Choroid plexus epithelial cell (primary cell): Measurements from ENCODE around the gene HILPDA.
"Not testable (repeated sequence)": the region's sequence is repeated elsewhere in the genome, so short reads cannot be mapped to it uniquely, and the experiment has no call there.

ENCODE experiments used
- DNase-seq: peaks from one replicate; pipeline ENCODE4 v3.0.0-alpha.2; 2010; ENCODE audit warnings: low read depth
- H3K4me3 ChIP-seq: 2 replicates; pipeline ENCODE4 v1.5.1; 2011; ENCODE audit warnings: low read depth, mild to moderate bottlenecking, control low read depth, low read length, moderate library complexity
- TF ChIP-seq, protein P1 (sequence below): conservative IDR thresholded peaks from 2 replicates; pipeline ENCODE4 v1.5.1; 2011; ENCODE audit warnings: low read depth, mild to moderate bottlenecking, control low read depth, inconsistent platforms, low read length, moderate library complexity

HILPDA gene

DNA sequence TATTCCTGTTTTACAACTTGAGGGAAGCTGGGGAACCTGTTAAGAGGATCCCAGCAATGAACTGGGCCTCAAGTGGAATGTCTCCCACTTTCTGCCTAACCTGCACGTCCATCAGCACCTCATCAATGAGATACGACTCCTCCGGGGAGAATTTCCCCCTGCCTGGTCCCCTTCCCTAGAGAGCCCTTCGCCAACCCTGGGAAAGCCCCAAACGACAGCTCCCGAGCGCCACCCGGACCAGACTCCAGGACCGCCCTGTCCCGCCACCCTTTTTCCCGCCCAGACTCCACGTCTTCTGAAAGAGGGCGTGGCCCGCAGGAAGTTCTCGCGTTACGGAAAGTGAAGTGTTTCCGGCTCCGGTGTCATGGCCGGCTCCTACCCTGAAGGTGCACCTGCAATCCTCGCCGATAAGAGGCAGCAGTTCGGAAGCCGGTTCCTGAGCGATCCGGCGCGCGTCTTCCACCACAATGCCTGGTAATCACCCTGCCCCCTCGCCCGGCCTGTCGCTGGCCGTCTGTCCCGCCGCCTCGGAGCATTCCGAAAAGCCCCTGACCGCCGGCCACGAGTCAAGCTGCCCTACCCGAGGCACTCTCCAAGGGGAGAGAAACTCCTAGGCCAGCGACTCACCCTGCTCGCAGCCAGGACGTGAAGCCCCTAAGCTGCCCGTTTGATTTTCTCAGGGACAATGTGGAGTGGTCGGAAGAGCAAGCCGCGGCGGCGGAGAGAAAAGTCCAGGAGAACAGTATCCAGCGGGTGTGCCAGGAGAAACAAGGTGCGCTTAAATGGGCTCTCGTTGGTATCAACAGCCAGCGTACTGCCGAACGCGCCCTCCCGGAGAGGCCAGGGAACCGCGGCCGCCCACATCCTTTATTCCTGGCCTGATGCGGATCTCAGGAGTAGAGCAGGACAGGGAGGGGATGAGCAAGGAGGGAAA, 21.0 kb downstream of the HILPDA start, which contains the start of gene METTL2B:
Gene METTL2B, plus strand, starts transcription at position 347 of the 934 bp plus-strand sequence. Its CDS starts 18 bp downstream, at position 365.
- peak; percentile 92 for DNase-seq
- TF ChIP-seq, protein P1, sequence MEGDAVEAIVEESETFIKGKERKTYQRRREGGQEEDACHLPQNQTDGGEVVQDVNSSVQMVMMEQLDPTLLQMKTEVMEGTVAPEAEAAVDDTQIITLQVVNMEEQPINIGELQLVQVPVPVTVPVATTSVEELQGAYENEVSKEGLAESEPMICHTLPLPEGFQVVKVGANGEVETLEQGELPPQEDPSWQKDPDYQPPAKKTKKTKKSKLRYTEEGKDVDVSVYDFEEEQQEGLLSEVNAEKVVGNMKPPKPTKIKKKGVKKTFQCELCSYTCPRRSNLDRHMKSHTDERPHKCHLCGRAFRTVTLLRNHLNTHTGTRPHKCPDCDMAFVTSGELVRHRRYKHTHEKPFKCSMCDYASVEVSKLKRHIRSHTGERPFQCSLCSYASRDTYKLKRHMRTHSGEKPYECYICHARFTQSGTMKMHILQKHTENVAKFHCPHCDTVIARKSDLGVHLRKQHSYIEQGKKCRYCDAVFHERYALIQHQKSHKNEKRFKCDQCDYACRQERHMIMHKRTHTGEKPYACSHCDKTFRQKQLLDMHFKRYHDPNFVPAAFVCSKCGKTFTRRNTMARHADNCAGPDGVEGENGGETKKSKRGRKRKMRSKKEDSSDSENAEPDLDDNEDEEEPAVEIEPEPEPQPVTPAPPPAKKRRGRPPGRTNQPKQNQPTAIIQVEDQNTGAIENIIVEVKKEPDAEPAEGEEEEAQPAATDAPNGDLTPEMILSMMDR = peak; percentile 53
- peak within 1 kb of the TSS; percentile 79 for H3K4me3 ChIP-seq

DNA sequence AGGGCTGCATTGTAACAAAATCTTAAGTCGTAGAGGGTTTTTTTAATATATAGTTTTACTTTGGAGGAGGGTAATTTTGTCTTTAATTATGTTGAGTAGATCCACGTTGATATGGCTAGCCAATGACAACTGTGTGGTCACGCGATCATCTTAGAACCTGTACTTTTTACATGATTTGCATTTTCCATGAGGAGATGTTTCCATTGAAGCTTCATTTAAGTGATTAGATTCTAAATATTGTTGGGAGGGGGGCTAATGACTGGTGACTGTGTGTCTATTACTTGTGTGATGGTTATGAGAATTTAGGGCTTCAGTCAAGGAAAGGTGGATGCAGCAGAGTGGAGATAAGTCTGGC, 21.6 kb downstream of the HILPDA start:
- H3K4me3 ChIP-seq = peak overlapping the region; percentile 79
- not testable (repeated sequence) for DNase-seq

DNA sequence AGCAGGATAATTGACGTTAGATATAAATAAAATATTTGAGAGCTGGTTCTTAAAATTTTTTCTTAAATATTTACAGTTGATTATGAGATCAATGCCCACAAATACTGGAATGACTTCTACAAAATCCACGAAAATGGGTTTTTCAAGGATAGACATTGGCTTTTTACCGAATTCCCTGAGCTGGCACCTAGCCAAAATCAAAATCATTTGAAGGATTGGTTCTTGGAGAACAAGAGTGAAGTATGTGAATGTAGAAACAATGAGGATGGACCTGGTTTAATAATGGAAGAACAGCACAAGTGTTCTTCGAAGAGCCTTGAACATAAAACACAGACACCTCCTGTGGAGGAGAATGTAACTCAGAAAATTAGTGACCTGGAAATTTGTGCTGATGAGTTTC, 23.4 kb downstream of the HILPDA start:
- not testable (repeated sequence) for H3K4me3 ChIP-seq, DNase-seq

DNA sequence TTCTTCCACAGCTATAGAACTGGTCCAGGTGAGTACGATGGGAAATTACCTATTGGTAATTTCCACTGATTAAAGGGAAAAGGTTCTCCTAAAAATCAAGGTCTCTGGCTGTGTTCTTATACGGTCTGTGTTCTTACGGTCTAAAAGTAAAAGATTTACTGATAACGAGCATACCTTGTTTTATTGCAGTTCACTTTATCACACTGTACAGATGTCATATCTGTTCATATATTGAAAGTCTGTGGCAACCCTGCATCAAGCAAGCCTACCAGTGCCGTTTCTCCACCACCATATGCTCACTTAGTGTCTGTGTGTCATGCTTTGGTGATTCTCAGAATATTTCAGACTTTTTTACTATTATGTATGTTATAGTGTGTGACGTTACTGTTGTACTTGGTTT, 32.5 kb downstream of the HILPDA start:
- not testable (repeated sequence) for DNase-seq, H3K4me3 ChIP-seq

DNA sequence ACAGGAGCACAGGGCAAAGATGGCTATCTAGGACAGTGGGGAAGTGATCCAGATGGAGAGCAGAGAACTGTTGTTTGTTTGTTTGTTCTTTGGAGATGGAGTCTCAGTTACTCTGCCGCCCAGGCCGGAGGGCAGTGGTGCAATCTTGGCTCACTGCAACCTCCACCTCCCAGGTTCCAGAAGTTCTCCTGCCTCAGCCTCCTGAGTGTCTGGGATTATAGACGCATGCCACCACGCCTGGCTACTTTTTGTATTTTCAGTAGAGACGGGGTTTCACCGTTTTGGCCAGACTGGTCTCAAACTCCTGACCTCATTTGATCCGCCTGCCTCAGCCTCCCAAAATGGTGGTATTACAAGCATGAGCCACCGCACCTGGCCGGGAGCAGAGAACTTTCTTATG, 41.7 kb downstream of the HILPDA start:
- TF ChIP-seq, protein P1 = no peak
- DNase-seq = no peak
- no peak overlapping the region for H3K4me3 ChIP-seq

DNA sequence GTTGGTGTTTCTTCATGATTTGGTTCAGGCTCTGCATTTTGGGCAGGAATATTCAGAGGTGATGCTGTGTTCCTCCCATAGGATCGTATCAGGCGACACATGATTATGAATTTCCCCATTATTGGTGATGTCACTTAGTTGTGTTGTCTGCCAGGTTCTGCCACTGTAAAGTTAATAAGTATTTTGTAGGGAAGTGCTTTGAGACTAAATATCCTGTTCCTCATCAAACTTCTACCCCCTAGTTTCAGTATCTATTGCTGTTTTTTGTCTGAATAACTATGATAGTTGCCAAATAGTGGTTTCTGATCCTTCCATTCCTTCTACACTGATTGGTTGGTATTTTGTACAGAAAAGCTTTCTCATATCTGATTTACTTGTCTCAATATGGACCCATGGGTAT, 49.7 kb downstream of the HILPDA start:
- H3K4me3 ChIP-seq, DNase-seq: not testable (repeated sequence)

GRCh38 chr7:128506819-128507218, 51.1 kb downstream of the HILPDA start:
- not testable (repeated sequence) for H3K4me3 ChIP-seq, DNase-seq

GRCh38 chr7:128507321-128507993, 51.8 kb downstream of the HILPDA start:
- DNase-seq, H3K4me3 ChIP-seq: not testable (repeated sequence)
